HT1080 (cell line): ENCODE data around the gene SLC29A2. TPM values are rescaled to one million over a fixed set of nuclear protein-coding genes. Genes with fewer than 3 reads are reported as not detected.
"Not testable (repeated sequence)": the region's sequence is repeated elsewhere in the genome, so short reads cannot be mapped to it uniquely, and the experiment has no call there.

Source experiments
- DNase-seq: peaks from one replicate; pipeline ENCODE4 v3.0.0-alpha.2; 2015; ENCODE audit warnings: low read depth
- total RNA-seq: library from RNA; depleted of rRNA; stranded (reverse); fragments of >200 nt; shearing (Covaris generic); gene quantifications from 2 replicates; pipeline ENCODE4 v1.2.3, GENCODE V29; 2014

SLC29A2 gene
- total RNA-seq, 1 experiment from 2014 or later = 0.68 TPM

DNA sequence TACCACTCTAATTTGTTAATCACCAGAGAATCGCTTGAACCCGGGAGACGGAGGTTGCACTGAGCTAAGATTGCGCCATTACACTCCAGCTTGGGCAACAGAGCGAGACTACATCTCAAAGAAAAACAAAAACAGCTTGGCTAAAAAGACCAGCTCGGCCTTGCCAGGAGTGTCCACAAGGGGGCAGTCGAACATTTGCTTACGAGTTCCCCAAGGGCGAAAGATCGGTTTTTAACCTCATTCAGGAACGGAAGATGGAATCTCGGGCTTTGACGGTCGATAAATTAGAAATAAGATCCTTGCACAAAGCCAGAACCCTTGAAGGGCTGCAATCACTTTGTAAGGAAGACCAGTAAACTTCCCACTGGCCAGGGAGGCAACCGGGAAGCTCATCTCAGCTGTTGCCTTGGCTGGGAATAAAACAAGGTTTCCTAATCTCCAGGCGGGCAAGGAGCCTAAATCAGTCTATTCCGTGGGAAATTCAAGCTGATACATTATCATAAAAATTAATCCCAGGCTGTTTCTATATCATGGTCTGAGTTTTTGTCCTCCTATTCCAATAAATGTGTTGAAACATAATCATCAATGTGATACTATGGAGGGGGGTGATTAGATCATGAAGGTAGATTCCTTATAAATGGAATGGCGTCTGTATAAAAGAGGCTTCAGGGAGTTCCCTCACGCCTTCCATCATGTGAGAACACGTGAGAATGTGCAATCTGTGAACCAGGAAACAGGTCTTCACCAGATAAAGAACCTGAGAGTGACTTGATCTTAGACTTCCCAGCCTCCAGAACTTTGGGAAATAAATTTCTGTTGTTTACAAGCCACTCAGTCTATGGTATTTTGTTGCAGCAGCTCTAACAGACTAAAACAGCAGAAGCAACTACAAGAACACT lies 14.9 kb upstream of the SLC29A2 start:
- peak; percentile 73 for DNase-seq

DNA sequence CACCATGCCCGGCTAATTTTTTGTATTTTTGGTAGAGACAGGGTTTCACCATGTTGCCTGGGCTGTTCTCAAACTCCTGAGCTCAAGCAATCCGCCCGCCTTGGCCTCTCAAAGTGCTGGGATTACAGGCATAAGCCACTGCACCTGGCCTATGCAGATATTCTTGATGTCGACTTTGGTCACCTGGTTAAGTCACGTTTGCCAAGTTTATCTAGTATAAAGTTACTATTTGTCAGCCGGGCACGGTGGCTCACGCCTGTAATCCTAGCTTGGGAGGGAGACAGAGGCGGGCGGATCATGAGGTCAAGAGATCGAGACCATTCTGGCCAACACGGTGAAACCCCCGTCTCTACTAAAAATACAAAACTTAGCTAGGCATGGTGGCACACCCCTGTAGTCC lies 12.8 kb upstream of the SLC29A2 start:
- DNase-seq = not testable (repeated sequence)

DNA sequence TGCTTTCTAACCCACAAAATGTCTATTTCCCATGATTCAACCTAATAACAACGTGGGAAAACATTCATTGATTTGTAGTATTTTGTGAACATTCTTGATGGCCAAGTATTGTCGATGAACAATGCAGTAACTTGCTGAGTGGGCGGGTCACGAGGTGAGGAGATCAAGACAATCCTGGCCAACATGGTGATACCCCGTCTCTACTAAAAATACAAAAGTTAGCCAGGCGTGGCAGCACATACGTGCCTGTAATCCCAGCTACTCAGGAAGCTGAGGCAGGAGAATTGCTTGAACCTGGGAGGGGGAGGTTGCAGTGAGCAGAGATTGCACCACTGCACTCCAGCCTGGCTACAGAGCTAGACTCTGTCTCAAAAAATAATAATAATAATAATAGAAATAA lies 8.7 kb upstream of the SLC29A2 start:
- DNase-seq = not testable (repeated sequence)

DNA sequence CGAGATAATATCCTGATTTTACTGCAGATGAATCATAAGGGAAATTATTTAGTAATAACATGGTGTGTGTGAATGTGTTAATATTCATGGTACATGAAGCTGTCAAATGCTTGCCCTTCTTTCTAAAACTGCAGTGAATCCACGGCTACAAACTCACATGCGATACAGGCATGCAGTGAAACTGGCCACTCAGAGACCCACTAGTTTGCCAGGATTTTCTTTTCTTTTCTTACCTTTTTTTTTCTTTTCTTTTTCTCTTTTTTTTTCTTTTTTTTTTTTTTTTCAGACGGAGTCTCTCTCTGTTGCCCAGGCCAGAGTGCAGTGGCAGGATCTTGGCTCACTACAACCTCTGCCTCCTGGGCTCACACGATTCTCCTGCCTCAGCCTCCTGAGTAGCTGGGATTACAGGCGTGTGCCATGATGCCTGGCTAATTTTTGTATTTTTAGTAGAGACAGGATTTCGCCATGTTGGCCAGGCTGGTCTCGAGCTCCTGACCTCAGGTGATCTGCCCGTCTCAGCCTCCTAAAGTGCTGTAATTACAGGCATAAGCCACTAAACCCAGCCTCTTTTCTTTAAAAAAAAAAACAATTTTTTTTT lies 2.2 kb upstream of the SLC29A2 start:
- not testable (repeated sequence) for DNase-seq

DNA sequence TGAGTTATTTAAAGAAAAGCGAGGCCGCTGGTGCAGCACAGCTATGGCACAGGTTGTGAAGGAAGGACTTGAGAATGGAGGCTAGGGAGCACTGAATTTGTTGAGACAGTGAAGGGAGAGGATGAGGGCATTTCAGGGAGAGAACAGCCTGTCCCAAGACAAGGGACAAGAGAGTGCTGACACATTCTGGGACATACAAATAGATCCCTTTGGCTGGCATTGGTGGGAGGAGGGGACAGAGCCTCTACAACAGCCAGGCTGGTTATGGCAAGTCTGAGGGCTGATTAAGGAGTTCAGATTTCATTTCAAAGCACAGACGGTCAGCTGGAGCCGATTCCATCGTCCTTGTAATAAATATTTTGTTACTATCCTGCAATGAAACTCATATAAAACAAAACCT lies 1.7 kb upstream of the SLC29A2 start:
- no peak for DNase-seq

DNA sequence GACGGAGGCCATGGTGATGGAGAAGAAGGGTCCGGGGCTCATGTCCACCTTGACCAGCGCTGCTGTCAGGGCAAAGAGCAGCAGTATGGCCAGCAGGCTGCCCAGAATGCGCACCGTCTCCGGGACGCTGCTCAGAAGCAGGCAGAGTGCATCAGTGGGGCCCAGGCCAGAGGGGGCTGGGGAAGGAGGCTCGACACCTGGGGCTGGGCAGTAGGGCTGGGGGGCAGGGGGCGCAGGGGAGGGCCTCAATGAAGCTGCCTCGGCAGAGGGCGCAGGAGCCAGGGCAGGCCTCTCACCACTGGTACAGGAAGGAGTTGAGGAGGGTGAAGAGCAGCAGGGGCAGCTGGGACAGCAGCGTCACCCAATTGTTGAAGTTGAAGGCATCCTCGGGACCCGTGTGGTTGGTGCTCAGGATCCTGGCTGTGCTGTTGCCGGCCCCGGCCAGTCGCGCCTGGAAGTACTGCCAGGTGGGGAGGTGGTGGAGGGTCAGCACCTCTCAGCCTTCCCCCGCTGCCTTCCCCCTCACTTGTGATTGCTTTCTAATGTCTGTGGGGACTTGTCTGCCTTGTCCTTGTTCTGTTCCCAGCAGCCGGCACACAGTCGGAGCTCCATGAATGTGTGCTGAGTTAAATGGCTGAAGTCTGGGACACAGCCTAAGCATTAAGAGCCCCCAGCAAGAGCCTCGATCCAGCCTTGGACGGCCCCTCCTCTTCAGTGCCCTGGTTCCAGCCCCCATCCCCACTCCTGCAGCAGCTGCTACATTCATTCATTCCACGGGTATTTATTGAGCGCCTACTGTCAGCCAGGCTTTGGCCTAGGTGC lies 2.3 kb downstream of the SLC29A2 start:
- DNase-seq = no peak

DNA sequence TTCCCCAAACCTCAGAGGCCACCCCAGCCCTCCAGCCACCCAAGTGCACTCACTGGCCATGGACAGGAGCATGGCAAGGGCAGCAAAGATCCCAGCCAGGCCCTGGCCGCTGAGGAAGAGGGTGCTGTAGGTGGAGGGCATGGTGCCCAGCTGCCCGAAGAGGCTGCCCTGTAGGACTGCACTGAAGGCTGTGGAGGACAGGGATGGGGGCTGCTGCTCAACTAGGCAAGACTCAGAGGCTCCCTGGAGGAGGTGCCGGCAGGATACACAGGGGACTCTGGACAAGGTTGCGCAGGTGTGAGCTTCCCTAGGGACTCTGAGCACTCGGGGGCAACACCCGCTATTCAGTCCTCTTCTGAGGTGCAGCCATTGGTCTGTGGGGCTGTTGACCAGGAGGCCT lies 3.1 kb downstream of the SLC29A2 start:
- no peak for DNase-seq

DNA sequence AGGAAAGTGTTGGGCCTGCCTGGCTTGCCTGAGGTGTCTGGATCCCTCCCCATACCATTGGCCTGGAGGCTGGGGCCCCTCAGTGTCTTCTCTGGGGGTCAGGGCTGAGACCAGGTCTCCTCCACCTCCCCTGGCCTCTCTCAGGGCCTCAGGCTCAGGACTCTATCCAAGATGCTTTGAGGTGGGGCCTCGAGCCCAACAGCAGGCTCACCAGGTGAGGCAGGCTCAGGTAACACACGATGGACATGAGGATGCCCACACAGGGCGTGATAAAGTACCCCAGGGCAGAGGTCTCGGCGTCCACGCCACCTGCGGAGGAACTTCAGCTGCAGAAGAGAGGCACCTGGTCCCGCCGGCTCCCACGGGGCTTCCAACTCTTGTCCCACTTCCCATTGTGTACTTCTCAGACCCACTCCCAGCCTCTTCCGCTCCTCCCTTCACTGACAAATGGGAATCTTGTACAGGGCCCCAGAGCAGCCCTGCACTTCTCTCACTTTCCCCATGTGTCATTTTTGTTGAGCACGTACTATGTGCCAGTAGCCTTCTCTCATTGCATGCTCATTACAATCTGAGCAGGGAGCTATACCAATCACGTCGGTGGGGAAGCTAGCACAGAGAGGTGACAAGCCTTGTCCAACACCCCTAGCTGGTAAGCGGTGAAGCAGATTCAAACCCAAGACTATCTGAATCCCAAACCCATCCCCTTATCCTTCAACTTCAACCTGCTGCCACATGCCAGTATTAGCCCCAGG lies 3.8 kb downstream of the SLC29A2 start:
- DNase-seq = no peak

DNA sequence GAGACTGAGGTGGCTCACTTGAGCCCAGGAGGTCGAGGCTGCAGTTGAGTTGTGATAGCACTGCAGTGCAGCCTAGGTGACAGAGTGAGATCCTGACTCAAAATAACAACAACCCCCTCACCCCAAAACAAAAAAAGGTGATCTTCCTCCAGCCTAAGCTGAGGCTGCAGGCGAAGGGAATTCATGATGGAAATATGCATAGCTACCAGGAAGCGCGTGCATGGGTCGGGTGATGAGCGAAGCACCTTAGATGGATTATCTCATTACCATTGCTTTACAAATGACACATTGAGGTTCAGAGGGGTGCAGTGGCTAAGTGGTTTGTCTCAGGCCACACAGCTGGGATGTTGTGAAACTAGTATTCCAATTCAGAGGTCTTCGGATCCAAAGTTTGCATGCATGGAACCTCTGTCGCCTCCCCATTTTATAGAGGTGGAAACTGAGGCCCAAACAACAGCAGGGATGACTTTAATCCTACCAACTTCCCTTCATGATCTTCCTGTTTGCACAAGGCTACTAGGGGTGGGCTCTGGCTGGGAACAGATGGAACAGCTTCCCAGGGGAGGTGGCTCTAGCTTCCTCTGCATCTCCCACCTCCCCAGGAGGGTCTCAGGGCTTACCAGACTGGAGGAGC lies 4.6 kb downstream of the SLC29A2 start:
- DNase-seq = no peak

DNA sequence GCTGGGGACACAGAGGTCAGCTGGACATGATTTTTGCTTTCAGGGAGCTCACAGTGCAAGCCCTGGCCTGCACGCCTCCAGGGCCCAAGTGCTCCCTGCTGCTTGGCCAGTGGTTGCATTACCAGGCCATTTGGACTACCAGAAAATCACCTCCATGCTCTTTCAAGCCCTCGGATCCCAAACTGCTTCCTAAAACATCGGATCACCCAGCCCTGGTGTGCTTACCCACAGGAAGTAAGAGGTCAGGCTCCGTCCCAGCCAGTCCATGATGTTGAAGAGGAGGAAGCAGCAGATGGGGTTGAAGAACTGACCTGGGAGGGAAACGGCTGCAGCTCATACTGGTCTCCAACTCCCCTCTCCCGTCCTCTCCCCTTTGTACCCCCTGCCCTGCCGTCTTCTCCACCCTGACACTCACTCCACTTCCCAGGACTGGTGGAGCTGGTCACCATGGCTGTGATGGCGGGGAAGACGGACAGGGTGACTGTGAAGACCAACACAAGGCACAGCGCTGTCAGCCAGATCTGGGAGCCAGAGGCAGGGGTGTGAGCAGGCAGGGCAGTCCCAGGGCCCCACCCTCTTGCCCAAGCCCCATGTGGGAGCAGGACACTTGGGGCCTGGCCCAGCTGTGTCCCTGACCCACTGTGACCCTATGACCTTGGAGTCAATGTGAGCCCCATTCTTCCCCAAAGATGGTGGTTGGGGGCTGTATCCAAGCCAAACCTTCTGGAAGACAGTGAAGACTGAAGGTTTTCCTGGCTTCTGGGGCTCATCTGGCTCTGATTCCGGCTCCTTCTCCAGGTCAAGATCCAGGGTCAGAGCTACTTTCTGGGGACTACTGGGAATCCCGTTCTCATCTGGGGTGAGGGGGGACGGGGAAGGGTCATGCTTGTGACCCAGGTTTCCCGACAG lies 5.6 kb downstream of the SLC29A2 start:
- no peak for DNase-seq

DNA sequence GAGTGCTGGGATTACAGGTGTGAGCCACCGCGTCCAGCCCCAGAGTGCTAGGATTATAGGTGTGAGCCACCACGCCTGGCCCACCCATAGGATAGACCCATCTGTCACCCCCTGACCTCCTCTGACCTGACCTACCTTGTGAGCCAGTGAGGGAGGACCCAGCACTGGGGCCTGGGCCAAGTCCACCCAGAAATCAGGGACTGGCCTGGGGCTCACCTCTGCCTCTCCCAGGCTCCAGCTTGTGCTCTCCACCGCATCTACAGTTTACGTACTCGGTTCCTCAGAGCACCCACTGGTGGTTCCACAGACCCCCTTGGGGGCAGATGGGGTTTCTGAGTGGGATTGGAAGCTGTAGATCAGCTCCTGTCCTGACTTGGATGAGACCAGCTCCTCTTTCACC lies 6.4 kb downstream of the SLC29A2 start:
- no peak for DNase-seq

DNA sequence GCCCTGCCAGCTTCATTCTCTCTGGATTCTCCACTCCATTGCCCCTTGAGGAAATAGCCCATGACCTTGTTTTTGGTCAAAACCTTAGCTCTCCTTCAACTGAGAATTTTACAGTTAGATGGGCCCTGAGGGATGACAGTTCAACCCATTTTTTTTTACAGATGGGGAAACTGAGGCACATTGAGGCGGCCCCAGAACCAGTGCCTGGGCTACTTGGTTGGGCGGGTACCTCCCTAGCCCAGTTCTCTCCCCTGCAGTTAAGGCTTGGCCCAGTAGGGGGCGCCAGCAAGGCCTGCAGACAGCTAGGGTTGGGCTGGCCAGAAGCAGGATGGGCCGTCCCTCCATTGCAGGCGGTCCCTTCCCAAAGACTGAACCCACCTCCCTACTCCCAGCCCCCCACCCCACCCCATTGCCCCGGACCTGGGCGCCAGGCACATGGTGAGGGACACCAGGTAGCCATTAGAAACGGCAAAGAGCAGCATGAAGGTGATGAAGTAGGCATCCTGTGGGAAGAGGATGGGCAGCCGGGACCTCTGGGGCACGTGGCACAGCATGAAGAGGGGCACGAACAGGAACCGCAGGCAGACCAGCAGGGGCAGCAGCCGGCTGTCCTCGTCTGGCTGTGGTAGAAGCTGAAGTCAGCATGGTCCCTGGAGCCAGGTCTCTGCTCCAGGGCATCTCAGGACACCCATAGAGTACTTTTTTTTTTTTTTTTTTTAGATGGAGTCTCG lies 7.6 kb downstream of the SLC29A2 start:
- no peak for DNase-seq

DNA sequence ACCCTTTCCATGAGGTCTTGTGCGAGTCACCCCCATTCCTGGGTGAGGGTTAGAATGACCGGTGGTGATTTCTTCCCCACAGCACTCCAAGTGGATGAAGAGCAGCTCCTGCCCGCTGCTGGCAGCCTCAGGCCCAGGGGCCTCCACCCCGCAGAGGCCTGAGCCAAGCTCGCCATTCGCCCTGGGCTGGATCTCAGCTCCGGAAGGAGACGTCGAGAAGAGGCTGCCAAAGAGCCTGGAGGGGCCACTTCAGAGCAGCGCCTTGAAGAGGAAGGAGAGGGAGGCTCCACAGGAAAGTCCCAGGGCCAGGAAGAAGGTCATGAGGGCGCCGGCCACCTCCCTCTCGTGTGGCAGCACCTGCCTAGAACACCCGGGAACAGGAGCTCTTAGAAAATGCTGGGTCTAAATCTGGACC lies 8.4 kb downstream of the SLC29A2 start:
- no peak for DNase-seq

DNA sequence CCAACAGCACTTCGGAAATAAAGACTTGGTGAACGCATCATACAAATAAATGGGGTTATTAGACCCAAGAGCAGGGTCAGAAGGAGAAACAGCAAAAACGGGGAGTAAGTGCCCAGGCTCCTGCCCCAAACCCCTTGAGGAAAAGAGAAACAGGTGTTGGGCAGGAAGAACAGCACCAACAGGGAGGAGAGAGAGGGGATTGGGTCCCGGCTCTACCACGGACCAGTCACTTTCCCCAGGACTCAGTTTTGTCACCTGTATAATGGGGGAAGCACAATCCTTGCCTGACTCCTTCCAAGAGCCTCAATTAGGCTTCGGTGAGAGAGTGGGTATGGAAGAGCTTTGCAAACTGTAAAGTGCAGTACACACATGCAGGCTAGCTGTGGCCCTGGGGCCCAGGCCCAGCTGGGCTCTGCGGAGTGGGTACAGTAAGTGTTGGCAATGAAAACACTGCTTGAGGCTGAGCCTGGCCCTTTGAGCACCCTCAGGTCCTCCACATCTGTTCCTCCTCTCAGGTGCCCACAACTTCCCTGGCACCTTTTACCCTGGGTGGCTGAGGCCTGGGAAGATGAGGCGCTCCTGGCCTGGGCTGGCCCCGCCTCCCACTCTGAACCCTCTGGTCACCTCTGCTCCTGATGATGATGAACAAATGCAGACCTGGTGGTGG lies 8.9 kb downstream of the SLC29A2 start:
- no peak for DNase-seq

DNA sequence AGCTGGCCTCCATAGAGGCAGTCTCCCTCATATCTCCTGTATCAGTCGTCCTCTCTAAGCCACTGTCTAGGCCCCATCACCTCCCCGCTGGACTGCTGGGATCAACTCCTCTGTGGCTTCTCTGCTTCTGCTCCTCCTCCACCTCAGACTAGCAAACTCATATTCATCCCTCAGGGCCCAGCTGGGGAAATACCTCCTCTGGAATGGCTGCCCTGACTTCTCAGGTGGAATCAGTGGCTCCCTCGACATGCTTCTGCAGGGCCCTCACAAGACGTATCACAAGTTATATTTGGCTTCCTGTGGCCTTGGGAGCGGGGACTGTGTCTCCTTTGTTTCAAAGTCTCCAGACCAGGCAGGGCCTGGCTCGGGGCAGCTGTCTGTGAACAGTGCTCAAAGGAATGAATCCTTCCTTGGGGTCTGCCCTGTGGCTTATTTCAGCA lies 10.0 kb downstream of the SLC29A2 start:
- DNase-seq = no peak

DNA sequence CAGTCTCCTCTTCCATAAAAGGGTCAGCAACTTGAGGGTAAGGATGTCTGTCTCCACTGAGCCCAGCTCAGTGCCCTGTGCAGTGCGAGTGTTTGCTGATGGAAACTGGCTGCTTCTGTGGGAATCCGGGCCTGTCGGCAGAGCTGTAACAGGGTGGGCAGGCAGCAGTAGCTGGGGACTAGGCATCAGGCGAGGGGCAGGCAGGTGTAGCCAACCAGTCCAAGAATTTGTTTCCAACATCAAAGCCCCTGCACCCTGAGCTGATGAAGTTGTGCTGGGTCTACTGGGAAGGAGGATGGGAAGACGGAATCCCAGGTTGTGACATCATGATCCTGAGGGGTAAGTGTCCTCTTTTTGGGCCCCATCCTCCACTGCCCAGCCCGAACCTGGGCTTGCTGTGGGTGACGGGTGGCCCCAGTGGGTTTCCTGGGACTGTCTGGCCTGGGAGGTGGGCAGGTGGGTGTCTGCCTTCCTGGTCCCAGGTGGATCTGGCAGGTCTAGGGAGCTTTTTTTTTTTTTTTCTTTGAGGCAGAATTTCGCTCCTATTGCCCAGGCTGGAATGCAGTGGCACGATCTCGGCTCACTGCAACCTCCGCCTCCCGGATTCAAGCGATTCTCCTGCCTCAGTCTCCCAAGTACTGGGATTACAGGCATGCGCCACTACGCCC lies 11.0 kb downstream of the SLC29A2 start:
- DNase-seq = no peak

DNA sequence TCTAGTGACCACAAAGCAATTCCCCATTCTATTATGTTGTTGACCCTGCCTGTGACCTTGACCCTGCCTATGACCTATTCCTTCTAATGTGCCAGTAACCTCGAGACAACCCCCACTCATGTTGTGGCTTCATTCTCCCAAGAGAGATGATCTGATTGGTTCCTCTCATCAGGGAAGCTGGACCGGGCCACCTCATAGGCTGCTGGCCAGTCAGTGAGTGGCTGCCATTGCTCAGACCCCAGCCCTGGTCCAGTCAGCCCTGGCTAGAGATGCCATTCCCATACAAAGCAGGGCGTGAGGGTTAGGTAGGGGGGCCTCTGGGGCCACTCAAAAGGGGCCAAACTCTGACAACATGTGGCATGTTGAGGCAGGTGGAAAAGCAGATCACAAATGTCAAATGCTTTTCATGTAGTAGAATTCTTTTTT lies 11.9 kb downstream of the SLC29A2 start:
- DNase-seq = no peak
